LoVo (cell line): ENCODE results near the gene B4GAT1.

Source experiments
- DNase-seq: peaks from one replicate; pipeline ENCODE4 v3.0.0-alpha.2; 2016; ENCODE audit warnings: low spot score

Gene B4GAT1

DNA sequence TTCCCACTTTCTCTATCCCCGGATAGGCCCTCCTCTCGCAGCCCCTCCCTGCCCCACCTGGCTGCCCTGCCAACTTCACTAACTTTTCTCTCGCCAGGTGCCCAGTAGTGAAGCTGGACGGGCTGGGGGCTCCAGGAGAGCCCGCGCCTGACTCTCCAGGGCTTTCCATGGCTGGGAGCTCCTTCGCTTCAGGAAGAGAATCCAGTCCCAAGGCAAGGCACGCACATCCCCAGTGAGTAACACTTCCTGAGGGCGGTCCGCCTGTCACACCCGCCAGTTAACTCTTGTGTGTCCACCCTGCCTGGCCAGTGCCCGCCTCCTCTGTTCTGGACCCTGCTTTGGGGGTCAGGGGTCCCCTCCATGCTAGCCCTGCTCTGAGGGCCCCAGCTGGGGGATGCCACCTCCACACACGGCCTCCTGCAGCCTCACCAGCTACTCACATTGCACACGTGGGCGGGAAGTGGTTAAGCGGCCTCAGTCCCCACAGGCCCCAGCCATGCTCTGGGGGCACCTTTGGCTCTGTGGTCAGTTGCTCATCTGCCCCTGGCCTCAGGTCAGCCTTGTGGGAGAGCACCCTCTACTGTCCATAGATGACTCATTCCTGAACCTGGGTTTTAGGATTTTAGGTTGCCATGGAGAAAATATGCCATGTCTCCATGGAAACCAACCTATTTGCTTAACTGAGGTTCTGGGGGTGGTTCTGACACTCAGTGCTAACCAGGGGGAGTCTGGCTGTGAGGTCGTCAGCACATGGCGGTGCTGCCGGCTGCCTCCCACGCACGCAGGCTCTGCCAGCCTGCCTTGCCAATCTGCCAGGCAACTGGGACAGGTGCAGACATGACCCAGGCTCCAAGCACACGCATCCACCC lies 11.0 kb downstream of the B4GAT1 start, which contains the start of gene RIN1:
Gene RIN1 (minus strand): TSS at position 201 of the 869 bp plus-strand sequence. CDS start 32 bp downstream, at position 169.
- peak; percentile 73 for DNase-seq

DNA sequence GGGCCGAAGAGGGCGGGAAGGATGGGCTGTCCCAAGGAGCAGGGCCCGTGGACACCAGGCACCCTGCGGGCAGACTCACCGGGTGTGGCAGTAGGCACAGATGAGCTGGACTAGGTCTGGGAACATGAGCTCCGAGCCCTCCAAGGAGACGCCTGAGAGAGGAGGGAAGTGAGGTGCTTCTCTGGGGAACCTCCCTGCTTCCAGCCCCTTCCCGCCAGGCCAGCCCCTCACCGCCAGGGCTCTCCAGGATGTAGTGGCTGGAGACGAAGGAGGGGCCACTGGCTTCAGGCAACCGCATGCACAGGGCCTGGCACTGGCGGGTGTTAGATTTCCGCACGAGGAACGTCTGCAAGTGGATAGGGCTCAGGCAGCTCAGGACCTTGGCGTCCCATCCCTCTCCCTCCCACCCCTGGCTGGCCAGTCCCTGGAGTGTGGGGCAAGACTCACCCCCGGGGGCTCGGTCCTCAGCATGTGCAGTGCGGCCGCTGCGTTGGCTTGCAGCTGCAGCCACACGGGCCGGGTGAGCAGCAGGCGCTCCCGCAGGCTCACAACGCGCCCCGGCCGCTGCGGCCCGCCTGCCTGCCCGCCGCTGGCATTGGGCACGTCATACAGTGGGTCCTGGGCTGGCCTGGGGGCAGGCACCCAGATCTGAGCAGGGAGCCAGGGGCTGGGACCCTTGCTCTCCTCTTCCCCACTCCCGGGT lies 11.7 kb downstream of the B4GAT1 start:
- DNase-seq: peak; percentile 12

DNA sequence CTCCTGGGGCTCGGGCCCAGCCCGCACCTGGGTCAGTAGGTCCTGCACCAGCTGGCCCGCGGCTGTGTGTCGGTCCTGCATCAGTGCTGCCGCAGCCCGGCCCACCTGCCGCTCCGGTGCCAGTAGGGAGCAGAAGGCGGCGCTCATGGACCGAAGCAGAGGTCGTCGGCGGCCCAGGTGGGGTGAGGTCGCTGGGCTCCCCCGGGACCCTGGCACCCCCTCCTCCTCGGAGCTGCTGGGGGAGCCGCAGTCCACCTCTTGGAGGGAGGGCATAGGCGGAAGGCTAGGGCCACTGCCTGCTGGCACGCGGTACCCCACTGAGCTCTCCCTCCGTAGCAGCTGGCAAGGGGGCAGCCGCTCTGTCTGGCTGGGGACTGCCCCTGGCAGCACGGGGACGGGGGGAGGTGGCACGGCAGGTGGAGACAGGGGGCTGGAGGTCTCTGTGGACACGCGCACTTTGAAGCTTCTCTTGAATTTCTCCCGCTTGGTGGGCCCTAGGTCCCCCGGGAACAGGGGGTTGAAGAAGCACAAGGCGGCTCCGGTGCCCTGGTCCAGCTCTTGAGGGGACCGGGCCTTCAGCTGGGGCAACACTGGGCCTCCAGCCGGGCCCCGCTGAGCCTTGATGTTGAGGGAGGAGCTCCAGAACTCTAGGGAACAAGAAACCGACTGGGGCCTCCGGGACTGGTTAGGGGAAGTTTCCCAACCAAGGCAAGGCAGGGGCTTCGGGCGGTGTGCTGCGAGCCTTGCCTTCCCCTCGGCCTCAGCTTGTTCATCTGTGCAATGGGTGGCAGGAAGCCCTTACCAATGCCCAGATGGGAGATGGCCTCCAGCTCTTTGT lies 12.6 kb downstream of the B4GAT1 start:
- no peak for DNase-seq

DNA sequence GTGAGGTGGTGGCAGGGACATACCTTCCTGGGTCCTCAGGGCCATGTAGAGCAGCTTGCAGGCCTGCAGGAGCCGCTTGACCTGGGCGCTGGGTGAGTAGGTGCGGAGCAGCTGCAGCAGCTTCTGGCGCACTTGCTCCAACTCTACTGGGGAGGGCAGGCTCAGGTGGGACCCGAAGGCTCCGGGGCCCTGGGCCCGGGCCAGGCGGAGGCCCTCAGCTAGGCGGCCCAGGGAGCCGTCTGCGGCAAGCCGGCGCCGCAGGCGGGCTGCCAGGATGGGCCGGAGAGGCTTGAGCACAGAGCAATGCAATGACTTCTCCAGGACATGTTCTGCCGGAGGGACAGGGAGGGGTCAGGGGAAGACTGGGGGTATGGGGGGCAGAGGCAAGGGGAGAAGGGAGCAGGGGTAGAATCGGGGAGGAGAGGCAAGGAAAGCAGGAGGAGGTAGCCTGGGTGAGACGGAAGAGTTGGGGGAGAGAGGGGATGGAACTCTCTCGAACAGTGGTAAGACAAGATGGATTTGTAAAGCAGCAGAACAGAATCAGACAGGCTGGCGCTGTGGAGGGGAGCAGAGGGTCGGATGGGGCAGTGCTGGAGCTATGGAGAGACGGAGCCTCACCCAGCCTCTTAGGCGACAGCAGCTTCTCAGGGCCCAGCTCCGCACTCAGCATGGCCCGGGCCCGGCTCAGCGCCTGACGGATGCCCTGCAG lies 13.4 kb downstream of the B4GAT1 start:
- no peak for DNase-seq

DNA sequence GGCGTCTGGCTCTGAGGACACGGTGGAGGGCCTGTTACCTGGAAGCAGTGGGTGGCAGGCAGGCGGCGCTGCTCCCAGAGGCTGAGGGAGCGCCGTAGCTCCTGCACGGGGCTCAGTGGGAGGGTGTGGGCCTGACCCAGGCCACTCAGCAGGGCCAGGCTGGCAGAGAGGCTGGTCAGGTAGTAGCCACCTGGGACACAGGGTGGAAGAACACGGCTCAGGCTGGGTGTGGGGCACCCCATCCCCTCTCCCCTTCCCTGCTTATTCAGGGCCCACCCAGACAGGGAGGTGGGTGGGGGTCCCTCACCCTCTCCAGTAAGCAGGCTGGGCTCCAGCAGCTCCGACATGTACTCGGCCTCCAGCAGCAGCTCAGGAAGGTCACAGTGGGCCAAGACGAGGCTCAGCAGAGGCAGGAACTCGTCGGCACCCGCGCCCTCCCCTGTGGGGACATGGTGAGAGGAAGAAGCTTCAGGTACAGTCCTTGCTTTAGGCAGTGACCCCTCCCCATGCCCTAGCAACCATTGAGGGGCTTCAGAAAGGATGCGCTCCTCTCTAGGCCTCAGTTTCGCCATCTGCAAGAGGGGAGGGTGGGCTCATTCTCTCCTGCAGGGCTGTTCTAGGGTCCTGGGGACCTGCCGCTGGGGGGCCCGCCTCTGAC lies 14.1 kb downstream of the B4GAT1 start:
- no peak for DNase-seq

DNA sequence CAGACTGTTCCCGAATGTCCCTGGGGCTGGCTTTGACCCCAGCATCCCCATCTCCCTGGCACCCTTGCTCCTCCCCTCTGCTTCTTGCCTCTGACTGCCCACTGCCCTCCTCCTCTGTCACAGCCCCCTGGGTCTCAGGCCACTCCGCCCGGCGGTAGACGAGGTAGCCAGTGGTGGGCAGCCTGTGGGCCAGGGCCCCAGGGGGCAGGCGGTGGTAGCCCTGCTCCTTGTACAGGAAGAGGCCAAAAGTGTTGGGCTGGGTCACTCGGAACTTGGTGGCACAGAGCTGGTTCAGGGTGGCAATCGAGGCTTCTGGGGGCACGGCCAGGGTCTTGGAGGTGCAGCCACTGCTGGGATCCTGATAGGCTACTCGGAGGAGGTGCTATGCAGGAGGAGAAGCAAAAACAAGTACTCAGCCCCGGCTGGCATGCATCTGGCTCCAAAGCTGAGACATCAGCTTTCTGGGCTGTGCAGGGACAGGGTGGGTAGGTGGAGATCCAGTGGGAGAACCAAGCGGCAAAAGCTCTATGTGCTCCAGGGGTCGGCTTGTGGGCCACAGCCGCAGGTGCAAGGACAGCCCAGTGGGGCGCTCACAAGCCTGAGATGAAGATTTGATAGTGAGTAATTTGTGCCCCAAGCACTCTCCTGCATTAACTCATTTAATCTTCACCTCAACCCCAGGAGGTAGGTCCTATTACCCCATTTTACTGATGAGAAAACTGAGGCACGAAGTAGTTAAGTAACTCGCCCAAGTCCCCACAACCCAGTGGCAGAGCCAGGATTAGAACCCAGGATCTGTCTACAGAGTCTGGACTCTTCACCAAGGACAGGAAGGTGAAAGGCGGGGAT lies 14.8 kb downstream of the B4GAT1 start:
- no peak for DNase-seq

DNA sequence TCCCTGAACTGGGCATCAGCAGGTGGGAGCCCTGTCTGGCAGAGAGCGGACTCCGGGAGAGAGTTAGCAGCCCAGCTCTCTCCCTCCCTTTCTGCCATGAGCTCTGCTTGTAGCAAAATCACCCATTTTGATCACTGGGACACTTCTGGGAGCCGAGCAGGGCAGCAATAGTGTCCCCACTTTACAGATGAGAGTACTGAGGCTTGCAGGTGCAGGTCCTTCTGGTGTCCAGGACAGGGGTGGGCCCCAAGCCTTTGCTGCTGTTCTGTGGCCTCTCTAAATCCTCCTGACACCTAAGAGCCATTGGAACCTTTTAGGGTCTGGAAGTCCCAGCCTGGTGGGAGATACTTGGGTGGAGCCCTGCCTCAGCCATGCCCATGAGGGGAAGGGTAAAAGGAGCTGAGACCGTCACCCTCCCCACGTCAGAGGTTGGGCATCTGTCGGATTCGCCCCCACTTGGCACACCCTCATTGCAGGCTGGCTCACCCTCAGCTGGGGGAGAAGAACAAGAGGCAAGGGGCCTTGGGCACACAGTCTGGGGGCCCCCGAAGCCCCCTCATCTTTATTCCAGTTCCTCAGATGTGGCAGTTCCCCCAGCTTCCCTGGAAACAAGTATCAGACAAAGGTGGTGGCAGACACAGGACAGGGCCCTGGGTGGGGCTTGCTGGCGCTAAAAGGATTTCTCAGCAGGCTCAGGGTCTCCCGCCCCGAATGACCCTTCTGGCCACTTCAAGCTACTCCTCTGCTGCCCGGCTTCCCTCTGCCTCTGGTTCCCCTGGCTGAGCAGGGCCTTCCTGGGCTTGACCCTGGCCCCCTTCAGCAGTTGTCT lies 15.7 kb downstream of the B4GAT1 start:
- DNase-seq: no peak

DNA sequence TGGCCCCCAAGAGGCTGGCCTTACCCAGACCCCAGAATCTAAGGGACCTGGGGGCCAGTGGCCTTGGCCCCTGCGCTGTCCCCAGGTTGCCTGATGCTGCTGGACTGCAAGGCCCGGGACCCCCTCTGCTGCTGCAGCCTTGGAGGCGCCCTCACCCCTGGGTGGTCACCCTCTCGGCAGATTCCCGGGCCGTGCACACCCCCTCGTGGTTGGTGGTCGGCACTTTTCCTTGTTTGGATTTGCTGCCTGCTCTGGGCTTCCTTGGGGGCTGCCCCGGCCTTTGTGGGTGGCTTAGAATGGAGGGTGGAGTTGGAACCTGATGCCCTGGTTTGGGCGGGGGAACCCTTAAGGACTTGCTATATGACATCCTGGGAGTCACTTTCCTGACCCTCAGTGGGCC lies 16.5 kb downstream of the B4GAT1 start:
- no peak for DNase-seq

DNA sequence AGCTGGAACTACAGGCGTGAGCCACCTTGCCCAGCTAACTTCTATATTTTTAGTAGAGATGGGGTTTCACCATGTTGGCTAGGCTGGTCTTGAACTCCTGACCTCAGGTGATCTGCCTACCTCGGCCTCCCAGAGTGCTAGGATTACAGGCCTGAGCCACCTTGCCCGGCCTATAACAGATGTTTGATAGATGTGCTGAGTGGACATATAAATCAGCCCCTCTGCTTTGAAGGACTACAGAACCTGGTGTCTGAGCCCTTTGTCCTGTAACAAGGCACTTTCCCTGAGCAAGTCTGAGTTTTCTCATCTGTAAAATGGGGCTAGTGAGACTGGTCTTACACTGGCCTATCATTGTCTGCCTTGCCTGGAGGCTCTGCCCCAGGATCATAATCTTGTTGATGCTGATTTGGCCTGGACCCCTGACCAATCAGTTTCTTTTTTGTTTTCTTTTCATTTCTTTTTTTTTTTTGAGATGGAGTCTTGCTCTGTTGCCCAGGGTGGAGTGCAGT lies 18.2 kb downstream of the B4GAT1 start:
- DNase-seq: no peak

DNA sequence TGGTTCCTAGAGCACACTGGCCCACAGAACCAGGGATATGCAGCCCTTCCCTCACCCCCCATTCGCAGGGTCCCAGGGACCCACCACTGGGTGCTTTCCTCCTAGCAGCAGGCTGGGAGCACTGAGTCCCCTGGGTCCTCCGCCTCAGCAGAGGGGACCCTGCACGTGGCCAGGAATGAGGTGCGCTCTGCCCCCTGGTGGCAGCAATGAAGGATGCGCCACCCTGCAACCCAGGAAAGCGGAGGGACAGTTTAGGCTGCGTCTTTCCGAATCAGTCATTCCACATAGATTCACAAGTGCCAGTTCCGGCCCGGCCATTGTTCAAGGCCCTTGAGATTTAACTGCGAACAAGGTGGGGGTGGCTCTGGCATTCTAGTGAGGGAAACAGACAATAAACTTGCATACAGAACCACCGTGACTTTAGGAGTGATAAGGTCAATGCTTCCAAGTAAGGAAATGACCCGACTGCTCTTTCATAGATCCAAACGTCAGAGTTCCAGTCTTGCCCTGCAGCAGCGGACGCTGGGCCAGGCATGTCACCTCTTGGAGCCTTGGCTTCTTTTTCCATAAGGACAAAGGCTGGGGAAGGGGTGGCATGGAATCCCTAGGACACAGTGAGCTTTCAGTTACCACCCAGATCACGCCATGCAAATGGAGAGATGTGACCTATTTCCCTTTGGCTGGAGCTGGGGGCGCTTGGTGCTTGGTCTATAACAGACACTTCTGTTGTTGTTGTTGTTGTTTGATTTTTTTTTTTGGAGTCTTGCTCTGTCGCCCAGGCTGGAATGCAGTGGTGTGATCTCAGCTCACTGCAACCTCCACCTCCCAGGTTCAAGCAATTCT lies 18.9 kb downstream of the B4GAT1 start:
- DNase-seq: peak; percentile 67

DNA sequence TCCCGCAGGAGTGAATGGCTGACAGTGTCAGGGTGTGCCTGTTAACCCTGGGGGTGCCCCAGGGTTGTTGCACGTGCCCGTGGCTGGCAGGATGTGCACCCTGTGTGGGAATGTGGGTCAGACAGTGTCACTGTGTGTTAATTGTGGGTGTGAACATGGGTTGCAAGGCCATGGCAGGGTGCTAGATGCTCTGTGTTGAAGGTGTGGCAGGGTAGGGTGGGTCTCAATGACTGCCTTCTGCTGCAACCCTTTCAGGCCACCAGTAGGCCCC lies 19.5 kb downstream of the B4GAT1 start:
- no peak for DNase-seq

DNA sequence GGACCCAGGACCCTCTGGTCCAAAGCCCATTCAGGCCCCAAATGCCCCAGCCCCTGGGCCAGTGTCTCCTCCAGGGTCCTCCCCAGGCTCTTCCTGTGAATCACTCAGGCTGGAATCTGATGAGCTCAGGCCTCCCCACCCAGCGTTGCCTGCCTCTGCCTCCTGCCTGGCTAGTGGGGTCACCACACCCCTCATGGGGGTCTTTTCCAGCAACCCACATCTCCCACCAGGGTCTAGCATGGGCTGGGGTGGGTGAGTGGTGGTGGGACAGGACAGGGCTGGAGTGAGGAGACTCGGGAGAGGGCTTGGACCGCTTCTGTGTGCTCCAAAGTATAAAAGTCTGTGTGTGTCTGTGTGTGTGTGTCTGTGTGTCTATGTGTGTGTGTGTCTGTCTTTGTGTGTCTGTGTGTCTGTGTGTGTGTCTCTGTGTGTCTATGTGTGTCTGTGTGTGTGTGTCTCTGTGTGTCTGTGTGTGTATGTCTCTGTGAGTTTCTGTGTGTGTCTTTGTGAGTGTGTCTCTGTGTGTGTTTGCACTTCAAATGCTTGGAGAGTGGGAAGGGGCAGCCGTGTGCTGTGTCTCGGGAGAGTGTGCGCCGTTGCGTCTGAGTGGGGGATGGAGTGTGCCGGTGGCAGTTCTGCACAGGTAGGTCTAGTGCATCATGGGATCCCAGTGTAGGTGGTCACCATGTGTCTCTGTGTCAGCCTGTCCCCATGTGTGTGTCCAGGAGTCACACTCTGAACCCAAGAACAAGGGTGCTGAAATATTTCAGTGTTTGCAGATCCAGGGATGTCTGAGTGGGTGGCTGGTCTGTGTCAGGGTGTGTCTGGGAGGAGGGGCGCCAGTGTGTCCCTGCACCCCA lies 20.0 kb downstream of the B4GAT1 start:
- no peak for DNase-seq

DNA sequence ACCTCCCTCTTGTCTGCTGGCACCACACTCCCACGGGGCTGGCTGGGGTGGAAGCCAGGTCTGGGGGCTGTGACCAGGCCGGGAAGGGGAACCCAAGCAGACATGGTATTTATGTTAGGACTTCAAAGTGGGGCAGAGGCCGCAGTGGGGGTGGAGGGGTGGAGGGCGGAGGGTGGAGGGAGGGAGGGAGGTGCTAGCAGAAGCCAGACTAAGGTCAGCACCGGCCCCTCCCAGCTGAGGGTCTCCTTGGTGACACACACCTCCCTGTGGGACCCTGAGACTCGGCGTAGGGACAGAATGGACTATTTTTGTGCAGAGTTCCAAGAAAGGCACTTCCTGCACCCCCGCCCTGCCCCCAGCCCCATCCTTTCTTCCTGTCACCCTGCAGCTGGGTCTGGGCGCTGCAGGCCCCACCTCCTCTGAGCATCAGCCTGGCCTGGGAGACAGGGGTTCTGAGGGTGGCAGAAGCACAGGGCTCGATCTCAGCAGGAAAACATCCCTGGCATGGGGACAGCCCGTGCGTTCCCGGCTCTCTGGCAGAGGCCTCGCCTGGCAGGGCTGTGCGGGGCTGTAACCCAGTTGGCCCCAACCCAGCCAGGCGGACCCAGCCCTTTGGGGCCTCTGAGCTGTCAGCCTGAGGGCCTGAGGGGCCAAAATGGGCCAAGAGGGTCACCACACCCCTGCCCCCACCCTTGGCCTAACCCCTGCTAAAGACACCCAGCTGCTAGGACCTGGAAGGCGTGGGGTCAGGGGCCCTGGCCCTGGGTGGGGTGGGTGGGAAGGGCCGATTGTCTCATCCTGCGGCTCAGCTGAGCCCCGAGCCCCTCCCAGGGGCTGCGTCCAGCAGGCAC lies 20.9 kb downstream of the B4GAT1 start:
- DNase-seq: no peak

DNA sequence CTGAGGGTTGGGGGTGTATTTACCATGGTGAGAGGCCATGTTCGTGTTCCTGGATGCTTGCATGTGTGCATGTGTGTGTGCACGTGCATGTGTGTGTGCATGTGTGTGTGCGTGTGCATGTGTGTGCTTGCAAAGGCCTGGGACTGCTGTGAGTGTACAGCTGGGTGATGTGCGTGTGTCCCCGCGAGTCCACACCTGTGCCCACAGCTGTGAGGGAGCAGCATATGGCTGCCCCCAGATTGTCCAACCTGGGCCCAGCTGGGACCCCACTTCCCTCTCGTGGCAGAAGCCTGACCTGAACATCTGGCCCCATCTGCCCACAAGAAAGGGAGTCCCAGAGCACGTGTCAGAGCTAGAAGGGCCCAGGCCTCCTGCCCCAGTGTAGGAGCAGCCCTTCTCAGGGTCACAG lies 22.2 kb downstream of the B4GAT1 start:
- DNase-seq: no peak

DNA sequence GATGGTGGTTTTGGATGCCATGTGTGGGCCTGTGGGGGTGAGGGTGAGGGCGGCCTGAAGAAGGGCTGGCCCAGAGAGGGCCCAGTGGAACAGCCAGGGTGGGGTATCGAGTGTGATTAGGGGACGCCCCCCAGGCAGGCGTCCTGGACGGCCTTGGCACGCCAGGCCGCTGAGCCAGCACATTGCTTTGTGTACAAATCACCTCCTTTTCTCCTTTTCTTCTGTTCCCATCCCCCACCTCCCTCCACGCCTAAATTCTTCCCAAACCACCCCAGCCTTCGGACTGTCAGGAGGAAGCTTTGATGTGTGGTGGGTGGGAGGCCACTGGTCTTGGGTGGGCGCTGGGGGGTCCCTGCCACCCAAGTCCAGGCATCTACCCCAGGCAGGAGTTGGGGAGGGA lies 22.8 kb downstream of the B4GAT1 start:
- no peak for DNase-seq

DNA sequence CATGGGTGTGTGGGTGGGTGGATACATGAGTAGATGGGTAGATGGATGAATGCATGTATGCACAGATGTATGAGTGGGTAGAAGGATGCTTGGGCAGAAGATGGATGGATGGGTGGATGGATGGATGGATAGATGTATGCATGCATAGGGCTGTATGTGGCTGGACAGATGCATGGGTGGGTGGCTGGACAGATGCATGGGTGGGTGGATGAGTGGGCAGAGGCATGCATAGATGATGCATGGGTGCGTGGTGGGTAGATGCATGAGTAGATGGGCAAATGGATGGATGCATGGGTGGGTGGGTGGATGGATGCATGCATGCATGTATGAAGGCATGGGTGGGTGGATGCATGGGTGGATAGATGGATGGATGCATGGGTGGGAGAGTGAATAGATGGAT lies 23.7 kb downstream of the B4GAT1 start:
- no peak for DNase-seq
